Measurements from ENCODE around the gene ERGIC3.

DNA sequence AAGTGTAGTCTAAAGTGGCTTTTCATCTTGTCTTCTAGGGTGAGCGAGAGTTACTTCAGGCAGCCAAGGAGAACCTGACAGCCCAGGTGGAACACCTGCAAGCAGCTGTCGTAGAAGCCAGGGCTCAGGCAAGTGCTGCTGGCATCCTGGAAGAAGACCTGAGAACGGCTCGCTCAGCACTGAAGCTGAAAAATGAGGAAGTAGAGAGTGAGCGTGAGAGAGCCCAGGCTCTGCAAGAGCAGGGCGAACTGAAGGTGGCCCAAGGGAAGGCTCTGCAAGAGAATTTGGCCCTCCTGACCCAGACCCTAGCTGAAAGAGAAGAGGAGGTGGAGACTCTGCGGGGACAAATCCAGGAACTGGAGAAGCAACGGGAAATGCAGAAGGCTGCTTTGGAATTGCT is 39.5 kb upstream of the ERGIC3 start:
- TF ChIP-seq, protein P1, sequence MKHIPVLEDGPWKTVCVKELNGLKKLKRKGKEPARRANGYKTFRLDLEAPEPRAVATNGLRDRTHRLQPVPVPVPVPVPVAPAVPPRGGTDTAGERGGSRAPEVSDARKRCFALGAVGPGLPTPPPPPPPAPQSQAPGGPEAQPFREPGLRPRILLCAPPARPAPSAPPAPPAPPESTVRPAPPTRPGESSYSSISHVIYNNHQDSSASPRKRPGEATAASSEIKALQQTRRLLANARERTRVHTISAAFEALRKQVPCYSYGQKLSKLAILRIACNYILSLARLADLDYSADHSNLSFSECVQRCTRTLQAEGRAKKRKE (CRISPR knock-in tag; IDR thresholded peaks at IDR 0.05; ENCODE audit: low read depth), result no peak
- no peak for TF ChIP-seq CHD4 (IDR thresholded peaks at IDR 0.05; ENCODE audit: borderline replicate concordance)
- TF ChIP-seq, protein P2, sequence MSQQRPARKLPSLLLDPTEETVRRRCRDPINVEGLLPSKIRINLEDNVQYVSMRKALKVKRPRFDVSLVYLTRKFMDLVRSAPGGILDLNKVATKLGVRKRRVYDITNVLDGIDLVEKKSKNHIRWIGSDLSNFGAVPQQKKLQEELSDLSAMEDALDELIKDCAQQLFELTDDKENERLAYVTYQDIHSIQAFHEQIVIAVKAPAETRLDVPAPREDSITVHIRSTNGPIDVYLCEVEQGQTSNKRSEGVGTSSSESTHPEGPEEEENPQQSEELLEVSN (IDR thresholded peaks at IDR 0.05; ENCODE audit: borderline replicate concordance, low read depth), result no peak
- TF ChIP-seq, protein P3, sequence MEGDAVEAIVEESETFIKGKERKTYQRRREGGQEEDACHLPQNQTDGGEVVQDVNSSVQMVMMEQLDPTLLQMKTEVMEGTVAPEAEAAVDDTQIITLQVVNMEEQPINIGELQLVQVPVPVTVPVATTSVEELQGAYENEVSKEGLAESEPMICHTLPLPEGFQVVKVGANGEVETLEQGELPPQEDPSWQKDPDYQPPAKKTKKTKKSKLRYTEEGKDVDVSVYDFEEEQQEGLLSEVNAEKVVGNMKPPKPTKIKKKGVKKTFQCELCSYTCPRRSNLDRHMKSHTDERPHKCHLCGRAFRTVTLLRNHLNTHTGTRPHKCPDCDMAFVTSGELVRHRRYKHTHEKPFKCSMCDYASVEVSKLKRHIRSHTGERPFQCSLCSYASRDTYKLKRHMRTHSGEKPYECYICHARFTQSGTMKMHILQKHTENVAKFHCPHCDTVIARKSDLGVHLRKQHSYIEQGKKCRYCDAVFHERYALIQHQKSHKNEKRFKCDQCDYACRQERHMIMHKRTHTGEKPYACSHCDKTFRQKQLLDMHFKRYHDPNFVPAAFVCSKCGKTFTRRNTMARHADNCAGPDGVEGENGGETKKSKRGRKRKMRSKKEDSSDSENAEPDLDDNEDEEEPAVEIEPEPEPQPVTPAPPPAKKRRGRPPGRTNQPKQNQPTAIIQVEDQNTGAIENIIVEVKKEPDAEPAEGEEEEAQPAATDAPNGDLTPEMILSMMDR (IDR thresholded peaks at IDR 0.05), result no peak

Measured in A549 (cell line).